Stimulated activated CD4-positive, alpha-beta T cell treated with anti-CD3 and anti-CD28 coated beads, Interleukin-4, amount 100 ng/mL, for 4 hours (primary cell): ENCODE results near the gene REG4.
"Not testable (repeated sequence)": the region's sequence is repeated elsewhere in the genome, so short reads cannot be mapped to it uniquely, and the experiment has no call there.

Experiments
- DNase-seq, 2 experiments: peaks; one replicate each; pipeline ENCODE4 v3.0.0-alpha.2; 2020

REG4 gene

GRCh38 chr1:119805746-119806145 is 5.5 kb downstream of the REG4 start:
- DNase-seq: no peak

GRCh38 chr1:119805247-119805646 is 6.0 kb downstream of the REG4 start:
- no peak for DNase-seq

DNA sequence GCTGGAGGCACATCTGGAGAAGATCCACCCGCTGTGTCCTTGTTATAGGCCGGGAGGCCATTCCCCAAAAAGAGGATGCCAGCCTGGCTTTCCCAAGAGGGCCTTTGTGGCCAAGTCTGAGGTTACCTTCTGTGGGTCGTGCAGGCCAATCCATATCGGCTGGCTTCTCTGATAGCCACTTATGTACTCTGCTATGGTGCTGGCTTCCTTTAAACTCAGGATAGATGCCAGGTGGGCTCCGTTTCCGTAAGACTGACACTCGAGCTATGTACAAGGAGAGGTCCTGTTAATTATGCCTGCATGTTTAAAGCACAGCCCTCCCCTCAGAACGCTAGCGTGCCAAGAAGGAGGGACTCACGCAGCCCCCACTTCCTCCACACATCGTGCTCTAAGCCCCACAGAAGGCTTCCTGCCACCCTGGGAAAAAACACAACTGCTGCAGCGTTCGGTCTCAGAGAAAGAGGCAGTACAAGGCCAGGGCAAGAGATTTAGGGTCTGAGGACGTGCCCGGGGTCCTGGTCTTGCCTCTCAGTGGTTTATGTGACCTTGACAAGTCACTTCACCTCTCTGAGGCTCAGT is 11.6 kb downstream of the REG4 start:
- no peak for DNase-seq

DNA sequence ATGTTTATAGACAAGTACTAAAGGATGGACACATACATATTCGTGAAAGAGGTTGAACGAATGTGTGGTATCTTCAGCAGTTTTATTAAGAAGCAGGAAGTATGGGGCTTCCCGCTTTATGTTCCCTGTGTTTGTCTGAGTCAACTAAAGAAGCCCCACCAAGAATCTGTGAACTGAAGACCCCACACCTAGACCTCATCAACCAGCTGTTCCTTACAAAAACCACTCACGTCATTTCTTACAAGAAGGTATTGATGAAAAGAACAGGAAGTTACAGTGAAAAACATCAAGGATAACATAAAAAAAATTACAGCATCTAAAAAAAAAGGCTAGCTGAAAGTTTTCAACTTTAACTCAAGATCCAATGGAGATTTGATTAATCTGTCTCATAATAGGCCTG is 12.3 kb downstream of the REG4 start:
- no peak for DNase-seq

GRCh38 chr1:119797606-119798005 is 13.7 kb downstream of the REG4 start:
- DNase-seq: no peak

DNA sequence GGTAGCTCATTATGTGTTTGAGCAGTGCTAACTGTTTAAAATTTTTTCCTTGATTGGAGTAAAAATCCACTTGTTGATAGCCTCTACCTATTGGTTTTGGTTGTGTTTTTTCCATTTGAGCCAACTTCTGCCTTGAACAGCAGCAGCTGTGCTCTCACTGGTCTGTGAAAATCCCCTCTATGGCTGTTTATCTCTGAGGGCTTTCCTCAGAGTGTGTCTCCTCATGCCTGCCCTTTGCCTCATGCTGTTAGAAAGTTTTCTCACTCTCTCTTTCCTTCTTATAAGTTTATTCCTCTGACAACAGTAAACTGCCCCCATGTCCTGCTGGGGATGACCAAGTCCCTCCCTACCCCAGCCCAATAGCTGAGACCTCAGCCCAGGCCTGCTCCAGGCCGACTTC is 14.1 kb downstream of the REG4 start:
- DNase-seq: no peak

GRCh38 chr1:119795261-119796200 is 15.7 kb downstream of the REG4 start:
- no peak for DNase-seq

- no peak for DNase-seq
Measured at GRCh38 chr1:119794876-119795240, 16.4 kb downstream of the REG4 start.

- no peak for DNase-seq
Measured at GRCh38 chr1:119794230-119794875, 16.9 kb downstream of the REG4 start.

DNA sequence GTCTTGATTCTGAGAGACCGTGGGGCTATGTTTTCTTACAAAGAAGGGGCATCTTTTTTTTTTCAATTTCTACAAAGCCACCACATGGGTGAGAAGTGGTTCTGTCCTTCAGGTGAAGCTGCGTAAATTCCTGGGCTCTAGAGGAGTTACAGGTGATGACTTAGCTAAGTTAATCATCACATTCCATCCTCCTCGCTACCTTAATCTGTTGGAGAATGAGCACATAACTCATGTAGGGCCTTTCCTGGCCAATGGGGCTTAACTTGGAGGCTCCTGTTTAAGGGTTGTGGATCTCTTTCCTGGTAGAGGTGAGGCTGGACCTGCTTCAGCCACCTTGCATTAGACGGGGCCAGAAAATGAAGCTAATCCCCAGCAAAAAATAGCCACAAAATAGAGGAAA is 19.9 kb downstream of the REG4 start:
- no peak for DNase-seq

- no peak for DNase-seq
Measured at GRCh38 chr1:119790451-119791198, 20.6 kb downstream of the REG4 start.

DNA sequence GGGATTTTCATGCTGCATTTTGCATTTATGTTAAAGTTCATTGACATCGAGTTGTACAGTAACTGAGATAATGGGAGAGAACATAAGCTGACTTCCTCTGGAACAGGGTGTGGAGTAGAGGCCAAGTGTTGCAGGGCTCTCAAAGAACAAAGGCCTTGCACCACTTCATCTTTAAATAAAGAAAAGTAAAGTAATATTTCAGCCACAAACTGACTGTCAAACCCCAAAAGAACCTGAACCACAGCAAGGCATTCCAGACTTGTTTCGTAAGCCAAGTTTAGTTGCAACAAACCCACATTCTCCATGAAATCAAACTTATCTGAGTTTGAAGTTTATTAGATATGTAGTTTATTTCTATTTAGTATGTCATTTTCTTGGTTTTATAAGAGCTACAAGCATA is 23.5 kb downstream of the REG4 start:
- no peak for DNase-seq

- DNase-seq: not testable (repeated sequence)
Measured at GRCh38 chr1:119786473-119787050, 24.7 kb downstream of the REG4 start.

GRCh38 chr1:119786046-119786445 is 25.2 kb downstream of the REG4 start:
- DNase-seq: not testable (repeated sequence)

DNA sequence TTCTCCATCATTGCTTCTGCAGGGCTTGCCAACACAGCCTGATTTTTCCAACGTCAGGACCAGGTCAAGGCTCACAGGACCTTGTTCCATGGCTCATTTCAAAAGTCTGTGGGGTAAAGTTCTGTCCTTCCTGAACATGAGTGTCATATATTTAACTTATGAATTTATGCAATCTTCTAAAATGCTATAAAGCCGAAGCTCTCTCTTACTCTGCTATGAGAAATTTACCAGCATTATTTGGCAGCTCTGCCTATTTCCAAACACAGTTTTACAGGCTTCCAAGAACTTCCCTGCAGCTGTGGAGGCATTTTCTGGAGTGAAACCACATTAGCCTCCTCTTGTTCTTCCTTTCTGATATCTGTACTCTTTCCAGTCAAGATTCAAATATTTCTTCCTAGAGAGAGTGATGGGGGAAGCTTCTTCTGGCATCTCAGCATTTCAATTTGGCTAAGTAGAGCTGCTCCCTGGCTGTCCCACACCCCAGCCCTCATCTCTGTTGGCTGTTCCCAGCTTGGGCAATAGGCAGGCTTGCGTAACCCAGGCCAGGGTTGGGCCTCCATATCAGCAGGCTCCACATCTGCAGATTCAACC is 27.0 kb downstream of the REG4 start:
- DNase-seq: no peak

GRCh38 chr1:119783354-119784185 is 27.7 kb downstream of the REG4 start:
- no peak for DNase-seq

DNA sequence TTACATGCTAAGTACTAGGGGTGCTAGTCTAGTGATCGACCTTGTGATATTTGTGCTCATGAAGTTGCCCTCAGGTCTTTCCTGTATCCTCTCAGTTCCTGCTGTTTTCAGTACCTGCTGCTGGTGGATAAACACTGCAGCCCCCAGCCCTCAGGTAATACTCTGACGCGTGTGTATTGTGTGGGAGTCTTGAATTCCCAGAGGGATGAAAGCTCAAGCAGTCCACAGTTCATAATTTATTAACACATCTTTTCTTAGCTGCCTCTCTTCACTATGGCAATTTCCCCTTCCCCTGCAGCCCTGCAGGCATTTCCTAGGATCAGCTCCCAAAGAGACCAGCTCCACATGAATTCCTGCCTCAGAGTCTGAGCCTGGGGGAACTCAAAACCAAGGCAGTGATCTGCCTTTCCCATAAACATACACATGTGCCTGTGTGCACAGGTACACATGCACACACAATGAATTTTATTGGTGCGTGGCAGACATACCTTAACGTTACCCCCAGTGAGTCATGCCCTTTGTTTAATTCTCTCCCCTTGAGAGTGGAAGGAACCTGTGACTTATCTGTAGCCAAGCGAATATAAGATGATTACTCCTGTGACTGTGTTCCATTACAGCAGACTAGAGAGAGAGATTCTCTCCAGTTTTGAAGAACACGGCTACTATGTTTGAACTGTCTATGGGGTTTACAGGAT is 28.5 kb downstream of the REG4 start:
- no peak for DNase-seq

- DNase-seq: no peak
Measured at GRCh38 chr1:119781434-119782210, 29.6 kb downstream of the REG4 start.

GRCh38 chr1:119779869-119780356 is 31.3 kb downstream of the REG4 start:
- no peak for DNase-seq
